OCI-LY3 (cell line): Measurements from ENCODE around the gene ATG101.
"Not testable (repeated sequence)": the region's sequence is repeated elsewhere in the genome, so short reads cannot be mapped to it uniquely, and the experiment has no call there.

Experiments used
- H2AFZ ChIP-seq: fragments of 200-600, 300-600 bp; shearing (Covaris generic); 2 replicates; pipeline ENCODE4 v1.6.0; 2014; ENCODE audit warnings: antibody characterized with exemption, low read depth, low read length
- H3K27ac ChIP-seq: fragments of 200-600, 300-600 bp; sonication (generic); 2 replicates; pipeline ENCODE4 v1.5.1; 2014; ENCODE audit warnings: mild to moderate bottlenecking, low read length, moderate library complexity, mixed read lengths
- H3K27me3 ChIP-seq: fragments of 200-600, 300-600 bp; sonication (generic); 2 replicates; pipeline ENCODE4 v1.6.1; 2014; ENCODE audit warnings: low read depth, low read length, mixed read lengths
- H3K36me3 ChIP-seq: fragments of 200-600, 300-600 bp; sonication (generic); replicated peaks from 2 replicates; pipeline ENCODE3; 2014; ENCODE audit warnings: low read depth, low read length, mixed read lengths
- H3K4me1 ChIP-seq: fragments of 300-600, 200-600 bp; sonication (generic); 2 replicates; pipeline ENCODE4 v1.6.1; 2014; ENCODE audit warnings: low read length, mixed read lengths
- H3K4me2 ChIP-seq: fragments of 200-600, 300-600 bp; sonication (generic); 2 replicates; pipeline ENCODE4 v1.6.1; 2014; ENCODE audit warnings: low read length, mixed read lengths
- H3K4me3 ChIP-seq: fragments of 300-600, 200-600 bp; sonication (generic); 2 replicates; pipeline ENCODE4 v1.5.1; 2014; ENCODE audit warnings: antibody characterized with exemption, mild to moderate bottlenecking, low read length, moderate library complexity
- H3K79me2 ChIP-seq: fragments of 300-600, 200-600 bp; shearing (Covaris generic); 2 replicates; pipeline ENCODE4 v1.6.1; 2014; ENCODE audit warnings: mild to moderate bottlenecking, low read length, mixed read lengths
- H3K9ac ChIP-seq: fragments of 300-600, 200-600 bp; shearing (Covaris generic); 2 replicates; pipeline ENCODE4 v1.6.0; 2014; ENCODE audit warnings: mild to moderate bottlenecking, low read length, moderate library complexity
- H3K9me3 ChIP-seq: fragments of 200-600, 300-600 bp; shearing (Covaris generic); 2 replicates; pipeline ENCODE4 v1.6.1; 2014; ENCODE audit warnings: low read length, mixed read lengths; ENCODE audit not compliant: insufficient read depth
- H4K20me1 ChIP-seq: fragments of 200-600, 300-600 bp; sonication (generic); 2 replicates; pipeline ENCODE4 v1.6.1; 2016; ENCODE audit warnings: low read length, mixed read lengths; ENCODE audit not compliant: insufficient read depth
- EZH2phosphoT487 ChIP-seq: fragments of 200-600 bp; shearing (Covaris generic); IDR thresholded peaks from 2 replicates; pipeline ENCODE4 v1.6.1; 2018; ENCODE audit warnings: antibody characterized with exemption, mixed run types, low read depth
- TF ChIP-seq, protein P1 (sequence below): fragments of 200-600, 300-600 bp; sonication (generic); IDR thresholded peaks from 2 replicates; pipeline ENCODE4 v1.5.1; 2014; ENCODE audit warnings: antibody characterized with exemption, low read length, low read depth

Gene ATG101

DNA sequence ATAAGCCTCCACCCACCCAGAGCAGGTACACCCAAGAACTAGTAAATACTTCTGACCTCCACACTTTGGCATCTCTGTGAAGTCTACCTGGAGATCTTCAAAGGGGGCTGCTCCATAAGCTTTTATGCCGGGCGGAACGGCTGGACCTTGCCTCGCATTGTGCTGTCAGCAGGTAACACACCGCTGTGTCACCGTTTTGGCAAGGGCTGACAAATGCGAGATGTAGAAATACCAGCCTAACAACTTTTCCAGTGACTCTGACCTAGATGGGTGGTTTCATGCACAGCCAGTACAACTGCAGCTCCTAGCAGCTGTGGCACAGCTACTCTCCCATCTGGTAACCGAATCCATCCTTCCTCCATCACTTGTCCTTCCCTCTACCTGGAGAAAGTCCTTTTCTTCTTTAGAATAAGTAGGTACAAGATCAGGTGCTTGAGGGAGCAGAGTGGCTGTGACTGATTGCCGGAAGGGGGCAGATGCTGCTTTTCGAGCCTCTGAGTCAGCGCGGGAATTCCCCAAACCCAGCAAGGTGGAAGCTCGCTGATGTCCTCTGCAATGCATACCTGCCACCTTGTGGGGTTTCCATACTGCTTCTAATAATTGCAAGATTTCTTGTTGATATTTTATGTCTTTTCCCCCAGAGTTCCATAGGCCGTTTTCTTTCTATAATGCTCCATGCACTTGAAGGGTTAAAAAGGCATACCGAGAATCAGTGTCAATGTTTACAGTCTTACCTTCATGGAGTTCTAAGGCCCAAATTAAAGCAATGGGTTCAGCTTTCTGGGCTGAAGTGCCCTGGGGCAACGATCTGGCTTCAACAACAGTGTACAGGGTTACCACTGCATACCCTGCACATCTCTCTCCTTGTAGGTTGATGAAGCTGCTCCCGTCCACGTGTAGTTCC is 46.7 kb downstream of the ATG101 start:
- not testable (repeated sequence) for H3K79me2 ChIP-seq, H2AFZ ChIP-seq, H3K9me3 ChIP-seq, H3K36me3 ChIP-seq, H3K27me3 ChIP-seq, H4K20me1 ChIP-seq
- TF ChIP-seq, protein P1, sequence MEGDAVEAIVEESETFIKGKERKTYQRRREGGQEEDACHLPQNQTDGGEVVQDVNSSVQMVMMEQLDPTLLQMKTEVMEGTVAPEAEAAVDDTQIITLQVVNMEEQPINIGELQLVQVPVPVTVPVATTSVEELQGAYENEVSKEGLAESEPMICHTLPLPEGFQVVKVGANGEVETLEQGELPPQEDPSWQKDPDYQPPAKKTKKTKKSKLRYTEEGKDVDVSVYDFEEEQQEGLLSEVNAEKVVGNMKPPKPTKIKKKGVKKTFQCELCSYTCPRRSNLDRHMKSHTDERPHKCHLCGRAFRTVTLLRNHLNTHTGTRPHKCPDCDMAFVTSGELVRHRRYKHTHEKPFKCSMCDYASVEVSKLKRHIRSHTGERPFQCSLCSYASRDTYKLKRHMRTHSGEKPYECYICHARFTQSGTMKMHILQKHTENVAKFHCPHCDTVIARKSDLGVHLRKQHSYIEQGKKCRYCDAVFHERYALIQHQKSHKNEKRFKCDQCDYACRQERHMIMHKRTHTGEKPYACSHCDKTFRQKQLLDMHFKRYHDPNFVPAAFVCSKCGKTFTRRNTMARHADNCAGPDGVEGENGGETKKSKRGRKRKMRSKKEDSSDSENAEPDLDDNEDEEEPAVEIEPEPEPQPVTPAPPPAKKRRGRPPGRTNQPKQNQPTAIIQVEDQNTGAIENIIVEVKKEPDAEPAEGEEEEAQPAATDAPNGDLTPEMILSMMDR, result peak; percentile 48
- Histone ChIP-seq H3K4me3 (peak overlapping the region; percentile 35; the same call in 1 of the 2 replicates), H3K4me2 (peak overlapping the region; percentile 50), H3K9ac (peak overlapping the region; percentile 26; the same call in 1 of the 2 replicates), H3K4me1 (peaks cover 53% of the 10 kb centered on the region), H3K27ac (peak overlapping the region; percentile 49)

DNA sequence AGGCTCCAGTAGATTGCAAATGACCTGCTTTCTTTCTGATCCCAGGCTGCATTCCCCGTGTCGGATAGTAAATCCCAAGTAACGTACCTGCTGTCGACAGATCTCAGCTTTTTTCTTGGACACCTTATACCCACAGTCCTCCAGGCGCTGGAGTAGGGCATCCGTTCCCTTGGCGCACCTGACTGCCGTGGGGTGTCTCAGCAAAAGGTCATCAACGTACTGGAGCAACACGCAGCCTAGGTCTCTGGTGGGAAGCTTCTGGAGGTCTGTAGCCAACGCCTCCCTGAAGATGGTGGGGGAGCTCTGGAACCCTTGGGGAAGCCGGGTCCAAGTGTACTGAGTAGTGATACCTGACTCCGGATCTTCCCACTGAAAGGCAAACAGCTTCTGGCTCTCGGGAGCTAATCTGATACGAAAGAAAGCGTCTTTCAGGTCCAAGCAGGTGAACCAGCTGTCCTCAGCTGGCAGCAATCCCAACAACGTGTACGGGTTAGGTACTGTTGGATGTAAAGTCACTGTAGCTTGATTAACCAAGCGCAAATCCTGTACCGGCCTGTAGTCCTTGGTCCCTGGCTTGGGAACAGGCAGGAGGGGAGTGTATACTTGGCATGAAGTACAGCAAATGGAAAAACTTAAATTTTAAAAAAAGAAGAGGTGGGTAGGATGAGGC is 48.2 kb downstream of the ATG101 start:
- not testable (repeated sequence) for H3K36me3 ChIP-seq, H3K27me3 ChIP-seq, H4K20me1 ChIP-seq, H2AFZ ChIP-seq, H3K79me2 ChIP-seq, H3K9me3 ChIP-seq
- H3K9ac ChIP-seq, result peak overlapping the region; percentile 35
- peaks cover 67% of the 10 kb centered on the region for H3K4me1 ChIP-seq
- H3K4me3 ChIP-seq, result peak overlapping the region; percentile 54
- H3K4me2 ChIP-seq, result peak overlapping the region; percentile 70
- peak overlapping the region; percentile 66 for H3K27ac ChIP-seq

DNA sequence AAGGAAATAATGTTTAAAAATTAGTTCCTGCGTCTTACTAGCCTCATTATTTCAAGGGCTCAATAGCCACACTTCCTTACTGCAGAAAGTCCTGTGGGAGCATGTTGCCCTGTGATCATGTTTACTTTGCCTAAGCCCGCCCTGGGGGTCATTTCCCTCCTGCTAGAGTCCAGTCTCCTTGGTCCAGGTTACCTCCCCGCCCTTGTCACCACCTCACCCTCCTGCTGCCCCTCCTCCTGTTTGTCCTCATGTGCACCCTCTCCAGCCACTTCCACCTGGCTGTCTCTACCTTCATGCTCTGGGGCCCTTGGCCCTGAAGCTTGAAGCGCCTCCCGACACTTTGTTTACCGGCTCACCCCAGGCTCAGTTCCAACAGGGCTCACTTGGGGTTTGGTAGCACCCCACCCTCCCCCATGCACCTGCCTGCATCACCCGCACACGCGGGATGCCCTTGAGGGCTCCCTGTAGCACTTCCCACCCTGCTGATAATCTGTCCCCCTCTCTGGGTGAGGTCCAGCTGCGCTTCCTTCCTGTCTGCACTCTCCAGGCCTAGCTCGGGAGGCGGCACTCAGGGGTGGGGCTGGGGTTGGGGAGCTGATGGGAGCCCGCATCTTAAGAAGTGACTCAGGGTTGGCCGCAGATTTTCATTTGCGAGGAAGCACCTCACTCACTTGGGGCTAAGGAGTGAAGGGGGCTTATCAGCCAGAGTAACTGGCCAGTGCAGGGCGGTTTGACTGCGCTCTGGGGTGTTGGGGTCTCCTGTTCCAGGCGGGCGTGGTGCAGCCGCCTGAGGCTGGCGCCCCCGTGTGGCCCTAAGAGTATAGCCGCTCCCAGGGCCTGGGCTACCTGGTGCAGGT is 49.8 kb downstream of the ATG101 start:
- H3K9me3 ChIP-seq, result no peaks in the 10 kb centered on the region
- H3K27ac ChIP-seq, result peak overlapping the region; percentile 66
- no peaks in the 10 kb centered on the region for H3K36me3 ChIP-seq
- TF ChIP-seq, protein P1, result peak; percentile 77
- TF ChIP-seq EZH2phosphoT487, result no peak
- peak overlapping the region; percentile 54 for H3K4me3 ChIP-seq
- no peaks in the 10 kb centered on the region for H3K79me2 ChIP-seq
- H3K27me3 ChIP-seq, result no peaks in the 10 kb centered on the region
- peak overlapping the region; percentile 39; the same call in 1 of the 2 replicates for H3K9ac ChIP-seq
- peak overlapping the region; percentile 70 for H3K4me2 ChIP-seq
- peaks cover 80% of the 10 kb centered on the region for H3K4me1 ChIP-seq
- no peaks in the 10 kb centered on the region for H4K20me1 ChIP-seq
- H2AFZ ChIP-seq, result peak overlapping the region; percentile 18

DNA sequence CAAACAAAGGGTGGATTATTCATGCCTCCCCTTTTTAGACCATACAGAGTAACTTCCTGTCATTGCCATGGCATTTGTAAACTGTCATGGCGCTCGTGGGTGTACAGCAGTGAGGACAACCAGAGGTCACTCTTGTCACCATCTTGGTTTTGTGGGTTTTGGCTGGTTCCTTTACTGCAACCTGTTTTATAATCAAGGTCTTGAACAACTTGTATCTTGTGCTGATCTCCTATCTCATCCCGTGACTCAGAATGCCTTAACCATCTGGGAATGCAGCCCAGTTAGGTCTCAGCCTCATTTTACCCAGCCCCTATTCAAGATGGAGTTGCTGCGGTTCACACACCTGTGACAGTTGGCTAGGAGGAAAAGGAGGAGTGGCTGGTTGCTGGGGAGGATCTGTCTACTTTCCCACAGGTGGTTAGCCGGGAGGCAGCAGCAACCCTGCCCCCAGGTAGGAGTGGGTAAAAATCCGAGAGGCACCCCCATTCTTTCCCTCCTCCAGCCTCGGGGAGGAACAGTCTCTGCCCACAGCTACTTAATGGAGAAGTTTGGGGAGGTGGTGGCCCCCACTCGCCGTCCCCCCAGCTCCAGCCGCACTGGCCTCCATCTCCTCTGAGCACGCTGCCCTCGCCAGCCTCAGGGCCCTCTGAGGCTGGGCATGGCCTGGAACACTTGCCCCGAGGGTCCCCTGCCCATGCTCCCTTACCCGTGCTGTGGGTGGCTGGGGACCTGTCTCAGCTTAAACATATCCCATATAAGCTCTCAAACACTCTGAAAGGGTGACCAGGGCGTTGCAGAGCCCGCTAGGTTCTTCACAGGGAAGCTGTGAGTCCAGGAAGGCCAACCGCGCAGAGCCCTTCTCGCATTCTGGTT is 51.4 kb downstream of the ATG101 start:
- Histone ChIP-seq H3K4me2 (peak overlapping the region; percentile 55), H3K9ac (no peak overlapping the region), H3K27ac (no peak overlapping the region), H3K9me3 (no peaks in the 10 kb centered on the region), H3K4me3 (no peak overlapping the region), H3K27me3 (no peaks in the 10 kb centered on the region), H3K79me2 (no peaks in the 10 kb centered on the region), H3K4me1 (peaks cover 77% of the 10 kb centered on the region), H2AFZ (no peak overlapping the region), H4K20me1 (no peaks in the 10 kb centered on the region), H3K36me3 (no peaks in the 10 kb centered on the region)
- TF ChIP-seq EZH2phosphoT487, result no peak
- TF ChIP-seq, protein P1, result no peak
